PFSK-1 (cell line): ENCODE data around the gene AS3MT.

Experiments
- FOXP2 ChIP-seq: optimal IDR thresholded peaks from 2 replicates; pipeline ENCODE3; 2011; ENCODE audit warnings: borderline replicate concordance, control low read depth, inconsistent platforms; ENCODE audit not compliant: insufficient read depth; ENCODE audit errors: extremely low read length, extremely low read depth
- POLR2AphosphoS5 ChIP-seq: IDR thresholded peaks from 2 replicates; pipeline ENCODE4 v1.6.1; 2012; ENCODE audit warnings: low read depth, mild to moderate bottlenecking, control low read depth, low read length, moderate library complexity
- SIN3A ChIP-seq: IDR thresholded peaks from 2 replicates; pipeline ENCODE4 v1.6.1; 2012; ENCODE audit warnings: mild to moderate bottlenecking, low read length, moderate library complexity, borderline replicate concordance; ENCODE audit not compliant: insufficient read depth
- TAF1 ChIP-seq: IDR thresholded peaks from 2 replicates; pipeline ENCODE4 v1.6.1; 2012; ENCODE audit warnings: low read length, control low read depth, borderline replicate concordance; ENCODE audit not compliant: insufficient read depth
- TF ChIP-seq, protein P1 (sequence below), 2 experiments: IDR thresholded peaks; 2 replicates each; pipeline versions ENCODE4 v1.6.1 to v1.8.0; 2011 to 2012; ENCODE audit warnings: low read depth in 2 of 2, low read length in 2 of 2, control low read depth in 1 of 2, inconsistent platforms in 1 of 2, mild to moderate bottlenecking in 1 of 2, moderate library complexity in 1 of 2; ENCODE audit not compliant: insufficient read depth in 1 of 2

Gene AS3MT

GRCh38 chr10:102935939-102936605, 66.8 kb downstream of the AS3MT start:
- no peak for TF ChIP-seq POLR2AphosphoS5
- TF ChIP-seq SIN3A, result no peak
- TF ChIP-seq FOXP2, result no peak
- no peak for TF ChIP-seq TAF1
- TF ChIP-seq, protein P1, sequence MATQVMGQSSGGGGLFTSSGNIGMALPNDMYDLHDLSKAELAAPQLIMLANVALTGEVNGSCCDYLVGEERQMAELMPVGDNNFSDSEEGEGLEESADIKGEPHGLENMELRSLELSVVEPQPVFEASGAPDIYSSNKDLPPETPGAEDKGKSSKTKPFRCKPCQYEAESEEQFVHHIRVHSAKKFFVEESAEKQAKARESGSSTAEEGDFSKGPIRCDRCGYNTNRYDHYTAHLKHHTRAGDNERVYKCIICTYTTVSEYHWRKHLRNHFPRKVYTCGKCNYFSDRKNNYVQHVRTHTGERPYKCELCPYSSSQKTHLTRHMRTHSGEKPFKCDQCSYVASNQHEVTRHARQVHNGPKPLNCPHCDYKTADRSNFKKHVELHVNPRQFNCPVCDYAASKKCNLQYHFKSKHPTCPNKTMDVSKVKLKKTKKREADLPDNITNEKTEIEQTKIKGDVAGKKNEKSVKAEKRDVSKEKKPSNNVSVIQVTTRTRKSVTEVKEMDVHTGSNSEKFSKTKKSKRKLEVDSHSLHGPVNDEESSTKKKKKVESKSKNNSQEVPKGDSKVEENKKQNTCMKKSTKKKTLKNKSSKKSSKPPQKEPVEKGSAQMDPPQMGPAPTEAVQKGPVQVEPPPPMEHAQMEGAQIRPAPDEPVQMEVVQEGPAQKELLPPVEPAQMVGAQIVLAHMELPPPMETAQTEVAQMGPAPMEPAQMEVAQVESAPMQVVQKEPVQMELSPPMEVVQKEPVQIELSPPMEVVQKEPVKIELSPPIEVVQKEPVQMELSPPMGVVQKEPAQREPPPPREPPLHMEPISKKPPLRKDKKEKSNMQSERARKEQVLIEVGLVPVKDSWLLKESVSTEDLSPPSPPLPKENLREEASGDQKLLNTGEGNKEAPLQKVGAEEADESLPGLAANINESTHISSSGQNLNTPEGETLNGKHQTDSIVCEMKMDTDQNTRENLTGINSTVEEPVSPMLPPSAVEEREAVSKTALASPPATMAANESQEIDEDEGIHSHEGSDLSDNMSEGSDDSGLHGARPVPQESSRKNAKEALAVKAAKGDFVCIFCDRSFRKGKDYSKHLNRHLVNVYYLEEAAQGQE (IDR thresholded peaks at IDR 0.05; ENCODE audit: insufficient read depth in 1 of 2, low read depth in 2 of 2, low read length in 2 of 2), result no peak

DNA sequence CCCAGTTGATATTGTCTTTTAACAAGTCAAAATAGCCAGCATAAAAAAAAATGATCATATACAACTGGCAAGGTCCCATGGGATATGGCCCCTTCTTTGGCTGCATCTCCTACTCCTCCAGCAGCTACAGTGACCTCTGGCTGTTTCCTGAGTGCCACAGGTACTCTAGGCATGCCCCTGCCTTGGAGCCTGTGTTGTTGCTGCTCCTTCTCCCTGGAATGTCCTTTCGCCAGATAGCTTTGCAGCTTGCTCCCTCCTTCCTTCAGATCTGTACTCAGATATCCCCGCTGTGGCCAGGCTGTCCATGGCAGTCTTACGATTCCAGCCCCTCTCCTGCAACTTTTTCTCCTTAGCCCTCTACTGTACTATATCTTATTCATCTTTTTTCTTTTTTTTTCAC, 72.1 kb downstream of the AS3MT start:
- no peak for TF ChIP-seq SIN3A

DNA sequence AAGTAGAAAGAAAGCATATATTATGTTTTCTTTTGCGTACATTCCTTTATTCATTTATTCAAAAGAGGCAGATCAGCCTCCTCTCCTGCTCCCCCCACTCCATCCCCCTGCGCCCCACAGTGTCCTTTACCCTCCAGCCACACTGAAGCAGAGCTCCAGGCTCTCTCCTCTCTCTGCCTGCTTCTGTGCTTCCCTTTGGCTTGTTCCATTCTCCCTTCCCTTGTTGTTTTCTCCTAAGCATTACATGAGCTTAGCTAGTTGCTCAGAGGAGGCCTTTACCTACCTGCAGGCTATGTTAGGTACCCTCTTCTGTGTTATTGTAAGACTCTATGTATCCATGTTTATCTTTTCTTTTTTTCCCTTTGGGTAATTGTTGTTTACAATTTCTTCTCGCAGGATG, 76.2 kb downstream of the AS3MT start:
- TF ChIP-seq, protein P1 (IDR thresholded peaks at IDR 0.05; ENCODE audit: insufficient read depth in 1 of 2, low read depth in 2 of 2, low read length in 2 of 2), result no peak
- no peak for TF ChIP-seq POLR2AphosphoS5
- no peak for TF ChIP-seq FOXP2

- TF ChIP-seq POLR2AphosphoS5, result no peak
- TF ChIP-seq SIN3A, result no peak
- TF ChIP-seq, protein P1 (IDR thresholded peaks at IDR 0.05; ENCODE audit: insufficient read depth in 1 of 2, low read depth in 2 of 2, low read length in 2 of 2), result no peak
- no peak for TF ChIP-seq TAF1
- no peak for TF ChIP-seq FOXP2
Measured at GRCh38 chr10:102945962-102946361, 76.7 kb downstream of the AS3MT start.

GRCh38 chr10:102946992-102947391, 77.7 kb downstream of the AS3MT start:
- TF ChIP-seq FOXP2, result no peak

GRCh38 chr10:102948176-102948575, 78.9 kb downstream of the AS3MT start:
- TF ChIP-seq, protein P1 (IDR thresholded peaks at IDR 0.05; ENCODE audit: insufficient read depth in 1 of 2, low read depth in 2 of 2, low read length in 2 of 2), result no peak
- TF ChIP-seq TAF1 (no peak), POLR2AphosphoS5 (no peak), SIN3A (no peak), FOXP2 (no peak)
